Stimulated activated CD4-positive, alpha-beta T cell treated with anti-CD3 and anti-CD28 coated beads, Interleukin-2, amount 100 ng/mL, for 4 hours (primary cell): ENCODE results near the gene OR52N1.

Experiments
- DNase-seq: peaks from one replicate; pipeline ENCODE4 v3.0.0-alpha.2; 2020; ENCODE audit warnings: low read depth

Gene OR52N1

GRCh38 chr11:5791165-5791564 is at the start of gene OR52N1:
Gene OR52N1 (minus strand): TSS chr11:5791265. CDS start chr11:5788816, 2,449 bp downstream.
- DNase-seq: no peak

- DNase-seq: no peak
These were observed 46.6 kb upstream of the OR52N1 start for GRCh38 chr11:5837695-5838094.

- no peak for DNase-seq
These were observed 42.4 kb upstream of the OR52N1 start for GRCh38 chr11:5833446-5833845.

GRCh38 chr11:5831196-5831829 is 40.2 kb upstream of the OR52N1 start:
- DNase-seq: no peak

- DNase-seq: no peak
These were observed 27.3 kb upstream of the OR52N1 start for GRCh38 chr11:5818245-5818886.

- no peak for DNase-seq
These were observed 24.5 kb upstream of the OR52N1 start for GRCh38 chr11:5815534-5815933.

GRCh38 chr11:5809905-5810795 is 19.1 kb upstream of the OR52N1 start:
- DNase-seq: no peak

- DNase-seq: no peak
These were observed 18.1 kb upstream of the OR52N1 start for GRCh38 chr11:5809122-5809519.

- DNase-seq: peak; percentile 48
These were observed 17.5 kb upstream of the OR52N1 start, which contains the start of gene OR52N2 for GRCh38 chr11:5808500-5809121. Gene OR52N2 (plus strand): TSS chr11:5808924. CDS start chr11:5820336, 11,412 bp downstream.

- DNase-seq: no peak
These were observed 16.5 kb upstream of the OR52N1 start for GRCh38 chr11:5807580-5807979.

GRCh38 chr11:5803982-5804381 is 12.9 kb upstream of the OR52N1 start:
- no peak for DNase-seq

- no peak for DNase-seq
These were observed 5.5 kb upstream of the OR52N1 start for GRCh38 chr11:5796541-5796940.

- DNase-seq: no peak
These were observed 7.8 kb downstream of the OR52N1 start, which contains the start of gene OR52N5 for GRCh38 chr11:5783255-5783654. Gene OR52N5 (minus strand): TSS chr11:5783355. CDS start chr11:5778634, 4,721 bp downstream.

- no peak for DNase-seq
These were observed 24.0 kb downstream of the OR52N1 start for GRCh38 chr11:5767056-5767455.

GRCh38 chr11:5753943-5754342 is 37.1 kb downstream of the OR52N1 start, which contains the start of gene OR52N4:
Gene OR52N4 (plus strand): TSS chr11:5754243. CDS start chr11:5754741, 498 bp downstream.
- no peak for DNase-seq

GRCh38 chr11:5749836-5750235 is 41.2 kb downstream of the OR52N1 start:
- DNase-seq: no peak

GRCh38 chr11:5746614-5747013 is 44.5 kb downstream of the OR52N1 start:
- DNase-seq: no peak

GRCh38 chr11:5738431-5738830 is 52.6 kb downstream of the OR52N1 start:
- no peak for DNase-seq

- DNase-seq: no peak
These were observed 53.2 kb downstream of the OR52N1 start for GRCh38 chr11:5737670-5738392.

GRCh38 chr11:5737091-5737490 is 54.0 kb downstream of the OR52N1 start:
- no peak for DNase-seq
